HG02840 (cell line): ENCODE results near the gene ILDR2.

Experiments used
- ATAC-seq: cut with Tn5 transposase; IDR thresholded peaks from one replicate; pipeline ENCODE4 v1.9.1; 2021; ENCODE audit warnings: mild to moderate bottlenecking, moderate library complexity, moderate number of reproducible peaks; ENCODE audit not compliant: unreplicated experiment, low FRiP score

Gene ILDR2

GRCh38 chr1:166929911-166930310 lies 45.4 kb downstream of the ILDR2 start:
- ATAC-seq = no peak

- ATAC-seq = no peak
Measured at GRCh38 chr1:166927701-166928100, 47.6 kb downstream of the ILDR2 start.

GRCh38 chr1:166925810-166926478 lies 49.4 kb downstream of the ILDR2 start:
- ATAC-seq = no peak

- peak; percentile 83 for ATAC-seq
Measured at GRCh38 chr1:166924823-166925541, 50.4 kb downstream of the ILDR2 start.

GRCh38 chr1:166920561-166921475 lies 54.5 kb downstream of the ILDR2 start:
- no peak for ATAC-seq

- no peak for ATAC-seq
Measured at GRCh38 chr1:166918956-166919316, 56.4 kb downstream of the ILDR2 start.

- ATAC-seq = no peak
Measured at GRCh38 chr1:166918088-166918955, 57.0 kb downstream of the ILDR2 start.

- no peak for ATAC-seq
Measured at GRCh38 chr1:166915941-166916340, 59.4 kb downstream of the ILDR2 start.

GRCh38 chr1:166915042-166915441 lies 60.3 kb downstream of the ILDR2 start:
- ATAC-seq = no peak

GRCh38 chr1:166914111-166914510 lies 61.2 kb downstream of the ILDR2 start:
- no peak for ATAC-seq

GRCh38 chr1:166911624-166912023 lies 63.7 kb downstream of the ILDR2 start:
- ATAC-seq = no peak

- no peak for ATAC-seq
Measured at GRCh38 chr1:166910396-166910994, 64.8 kb downstream of the ILDR2 start.

- ATAC-seq = no peak
Measured at GRCh38 chr1:166908942-166909341, 66.4 kb downstream of the ILDR2 start.

- ATAC-seq = no peak
Measured at GRCh38 chr1:166907763-166908162, 67.6 kb downstream of the ILDR2 start.

- no peak for ATAC-seq
Measured at GRCh38 chr1:166907051-166907450, 68.3 kb downstream of the ILDR2 start.

- ATAC-seq = no peak
Measured at GRCh38 chr1:166906647-166907046, 68.7 kb downstream of the ILDR2 start.

GRCh38 chr1:166905900-166906299 lies 69.4 kb downstream of the ILDR2 start:
- ATAC-seq = no peak

GRCh38 chr1:166905136-166905535 lies 70.2 kb downstream of the ILDR2 start:
- ATAC-seq = no peak

GRCh38 chr1:166903232-166903631 lies 72.1 kb downstream of the ILDR2 start:
- ATAC-seq = no peak

GRCh38 chr1:166902279-166902678 lies 73.1 kb downstream of the ILDR2 start:
- no peak for ATAC-seq
